OCI-LY3 (cell line): Measurements from ENCODE around the gene CDHR3.

ENCODE experiments used
- H2AFZ ChIP-seq: fragments of 200-600, 300-600 bp; shearing (Covaris generic); 2 replicates; pipeline ENCODE4 v1.6.0; 2014; ENCODE audit warnings: antibody characterized with exemption, low read depth, low read length
- H3K27ac ChIP-seq: fragments of 200-600, 300-600 bp; sonication (generic); 2 replicates; pipeline ENCODE4 v1.5.1; 2014; ENCODE audit warnings: mild to moderate bottlenecking, low read length, moderate library complexity, mixed read lengths
- H3K27me3 ChIP-seq: fragments of 200-600, 300-600 bp; sonication (generic); 2 replicates; pipeline ENCODE4 v1.6.1; 2014; ENCODE audit warnings: low read depth, low read length, mixed read lengths
- H3K36me3 ChIP-seq: fragments of 200-600, 300-600 bp; sonication (generic); replicated peaks from 2 replicates; pipeline ENCODE3; 2014; ENCODE audit warnings: low read depth, low read length, mixed read lengths
- H3K4me1 ChIP-seq: fragments of 300-600, 200-600 bp; sonication (generic); 2 replicates; pipeline ENCODE4 v1.6.1; 2014; ENCODE audit warnings: low read length, mixed read lengths
- H3K4me2 ChIP-seq: fragments of 200-600, 300-600 bp; sonication (generic); 2 replicates; pipeline ENCODE4 v1.6.1; 2014; ENCODE audit warnings: low read length, mixed read lengths
- H3K4me3 ChIP-seq: fragments of 300-600, 200-600 bp; sonication (generic); 2 replicates; pipeline ENCODE4 v1.5.1; 2014; ENCODE audit warnings: antibody characterized with exemption, mild to moderate bottlenecking, low read length, moderate library complexity
- H3K79me2 ChIP-seq: fragments of 300-600, 200-600 bp; shearing (Covaris generic); 2 replicates; pipeline ENCODE4 v1.6.1; 2014; ENCODE audit warnings: mild to moderate bottlenecking, low read length, mixed read lengths
- H3K9ac ChIP-seq: fragments of 300-600, 200-600 bp; shearing (Covaris generic); 2 replicates; pipeline ENCODE4 v1.6.0; 2014; ENCODE audit warnings: mild to moderate bottlenecking, low read length, moderate library complexity
- H3K9me3 ChIP-seq: fragments of 200-600, 300-600 bp; shearing (Covaris generic); 2 replicates; pipeline ENCODE4 v1.6.1; 2014; ENCODE audit warnings: low read length, mixed read lengths; ENCODE audit not compliant: insufficient read depth
- H4K20me1 ChIP-seq: fragments of 200-600, 300-600 bp; sonication (generic); 2 replicates; pipeline ENCODE4 v1.6.1; 2016; ENCODE audit warnings: low read length, mixed read lengths; ENCODE audit not compliant: insufficient read depth
- EZH2phosphoT487 ChIP-seq: fragments of 200-600 bp; shearing (Covaris generic); IDR thresholded peaks from 2 replicates; pipeline ENCODE4 v1.6.1; 2018; ENCODE audit warnings: antibody characterized with exemption, mixed run types, low read depth
- TF ChIP-seq, protein P1 (sequence below): fragments of 200-600, 300-600 bp; sonication (generic); IDR thresholded peaks from 2 replicates; pipeline ENCODE4 v1.5.1; 2014; ENCODE audit warnings: antibody characterized with exemption, low read length, low read depth

CDHR3 gene

DNA sequence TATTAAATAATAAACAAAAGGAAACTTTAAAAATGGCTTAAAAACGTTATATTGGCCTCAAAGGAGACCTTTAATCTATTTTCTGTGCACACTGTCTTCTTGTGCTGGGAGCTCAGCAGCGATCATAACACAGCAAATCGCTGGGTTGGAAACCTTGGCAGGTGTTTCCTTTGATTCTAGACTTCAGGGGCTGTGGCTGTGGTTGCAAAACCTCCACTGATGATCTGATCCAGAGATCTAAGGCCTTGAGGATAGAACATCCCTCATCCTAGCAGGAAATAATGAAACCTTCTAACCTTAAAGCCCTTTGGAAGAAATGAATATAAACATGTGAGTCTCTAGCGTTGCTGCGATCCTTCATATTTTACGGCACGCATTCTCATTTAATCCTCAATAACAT is 29.8 kb downstream of the CDHR3 start:
- Histone ChIP-seq H3K4me1 (no peaks in the 10 kb centered on the region), H4K20me1 (no peaks in the 10 kb centered on the region), H3K27me3 (peaks cover 33% of the 10 kb centered on the region), H3K4me3 (no peak overlapping the region), H3K27ac (no peak overlapping the region), H3K9me3 (no peaks in the 10 kb centered on the region), H3K9ac (no peak overlapping the region), H2AFZ (no peak overlapping the region), H3K4me2 (no peak overlapping the region), H3K36me3 (no peaks in the 10 kb centered on the region), H3K79me2 (no peaks in the 10 kb centered on the region)
- TF ChIP-seq, protein P1, sequence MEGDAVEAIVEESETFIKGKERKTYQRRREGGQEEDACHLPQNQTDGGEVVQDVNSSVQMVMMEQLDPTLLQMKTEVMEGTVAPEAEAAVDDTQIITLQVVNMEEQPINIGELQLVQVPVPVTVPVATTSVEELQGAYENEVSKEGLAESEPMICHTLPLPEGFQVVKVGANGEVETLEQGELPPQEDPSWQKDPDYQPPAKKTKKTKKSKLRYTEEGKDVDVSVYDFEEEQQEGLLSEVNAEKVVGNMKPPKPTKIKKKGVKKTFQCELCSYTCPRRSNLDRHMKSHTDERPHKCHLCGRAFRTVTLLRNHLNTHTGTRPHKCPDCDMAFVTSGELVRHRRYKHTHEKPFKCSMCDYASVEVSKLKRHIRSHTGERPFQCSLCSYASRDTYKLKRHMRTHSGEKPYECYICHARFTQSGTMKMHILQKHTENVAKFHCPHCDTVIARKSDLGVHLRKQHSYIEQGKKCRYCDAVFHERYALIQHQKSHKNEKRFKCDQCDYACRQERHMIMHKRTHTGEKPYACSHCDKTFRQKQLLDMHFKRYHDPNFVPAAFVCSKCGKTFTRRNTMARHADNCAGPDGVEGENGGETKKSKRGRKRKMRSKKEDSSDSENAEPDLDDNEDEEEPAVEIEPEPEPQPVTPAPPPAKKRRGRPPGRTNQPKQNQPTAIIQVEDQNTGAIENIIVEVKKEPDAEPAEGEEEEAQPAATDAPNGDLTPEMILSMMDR, result no peak
- no peak for TF ChIP-seq EZH2phosphoT487

GRCh38 chr7:105996860-105997737 is 34.0 kb downstream of the CDHR3 start:
- no peak overlapping the region for H3K27ac ChIP-seq
- H3K4me2 ChIP-seq, result no peak overlapping the region

GRCh38 chr7:105999256-105999655 is 36.2 kb downstream of the CDHR3 start:
- Histone ChIP-seq H2AFZ (no peak overlapping the region), H3K27ac (no peak overlapping the region), H3K4me1 (no peaks in the 10 kb centered on the region), H3K4me2 (no peak overlapping the region), H4K20me1 (no peaks in the 10 kb centered on the region), H3K79me2 (no peaks in the 10 kb centered on the region), H3K36me3 (no peaks in the 10 kb centered on the region), H3K27me3 (peaks cover 20% of the 10 kb centered on the region), H3K4me3 (no peak overlapping the region), H3K9me3 (no peaks in the 10 kb centered on the region), H3K9ac (no peak overlapping the region)
- no peak for TF ChIP-seq EZH2phosphoT487
- TF ChIP-seq, protein P1, result no peak

More at GRCh38 chr7:105996860-105997737, 34.0 kb downstream of the CDHR3 start:
- Histone ChIP-seq H3K4me1 (no peaks in the 10 kb centered on the region), H3K9me3 (no peaks in the 10 kb centered on the region), H2AFZ (no peak overlapping the region), H3K27me3 (peaks cover 21% of the 10 kb centered on the region), H3K9ac (no peak overlapping the region), H3K79me2 (no peaks in the 10 kb centered on the region), H4K20me1 (no peaks in the 10 kb centered on the region), H3K4me3 (no peak overlapping the region), H3K36me3 (no peaks in the 10 kb centered on the region)
- TF ChIP-seq, protein P1, result no peak
- TF ChIP-seq EZH2phosphoT487, result no peak

DNA sequence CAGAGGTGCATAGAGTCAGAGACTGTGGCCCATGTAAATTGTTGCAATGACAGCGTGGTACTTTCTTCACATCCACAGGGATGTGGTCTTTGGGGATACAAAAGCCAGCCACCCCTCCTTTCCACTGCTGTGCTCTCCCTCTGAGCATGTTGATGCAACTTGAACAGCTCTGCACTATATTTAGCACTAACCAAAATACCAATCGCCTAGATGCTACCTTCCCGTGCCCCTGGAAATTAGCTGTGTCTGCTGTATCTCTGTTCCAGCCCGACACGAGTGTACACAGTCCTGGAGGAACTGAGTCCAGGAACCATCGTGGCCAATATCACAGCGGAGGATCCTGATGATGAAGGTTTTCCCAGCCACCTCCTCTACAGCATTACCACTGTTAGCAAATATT is 38.1 kb downstream of the CDHR3 start:
- Histone ChIP-seq H4K20me1 (no peaks in the 10 kb centered on the region), H3K79me2 (no peaks in the 10 kb centered on the region), H3K4me1 (no peaks in the 10 kb centered on the region), H3K9ac (no peak overlapping the region), H3K4me2 (no peak overlapping the region), H3K9me3 (no peaks in the 10 kb centered on the region), H3K4me3 (no peak overlapping the region), H3K36me3 (no peaks in the 10 kb centered on the region), H3K27ac (no peak overlapping the region), H2AFZ (no peak overlapping the region), H3K27me3 (peaks cover 20% of the 10 kb centered on the region)
- TF ChIP-seq, protein P1, result no peak
- no peak for TF ChIP-seq EZH2phosphoT487
